HepG2 (cell line): ENCODE measurements around the gene RNASE8. TPM values are rescaled to one million over a fixed set of nuclear protein-coding genes. Genes with fewer than 3 reads are reported as not detected.

Experiments
- ESRRA ChIP-seq: sonication (generic); formaldehyde crosslinking; IDR thresholded peaks from 2 replicates; pipeline ENCODE4 v1.5.1; 2020; ENCODE audit warnings: mild to moderate bottlenecking, low read depth, missing genetic modification reagents
- ETV5 ChIP-seq: IDR thresholded peaks from 2 replicates; pipeline ENCODE4 v1.6.1; 2018; ENCODE audit warnings: missing biosample characterization, missing genetic modification reagents, inconsistent platforms, borderline replicate concordance
- GATAD1 ChIP-seq: IDR thresholded peaks from 2 replicates; pipeline ENCODE4 v1.6.1; 2016; ENCODE audit warnings: missing genetic modification reagents, missing compliant biosample characterization
- HNF1B ChIP-seq: sonication (generic); formaldehyde crosslinking; IDR thresholded peaks from 2 replicates; pipeline ENCODE4 v1.5.1; 2020; ENCODE audit warnings: mild to moderate bottlenecking, moderate library complexity, missing genetic modification reagents
- HNRNPUL1 ChIP-seq: fragments of 200-400 bp; formaldehyde crosslinking; IDR thresholded peaks from 2 replicates; pipeline ENCODE4 v1.6.1; 2017; ENCODE audit warnings: low read depth, mild to moderate bottlenecking, low read length, moderate library complexity
- ISL2 ChIP-seq: sonication (generic); formaldehyde crosslinking; IDR thresholded peaks from 2 replicates; pipeline ENCODE4 v1.5.0; 2020; ENCODE audit warnings: missing genetic modification reagents
- JARID2 ChIP-seq: sonication (generic); formaldehyde crosslinking; IDR thresholded peaks from 2 replicates; pipeline ENCODE4 v1.8.1; 2023; ENCODE audit warnings: missing genetic modification reagents, inconsistent platforms; ENCODE audit not compliant: insufficient replicate concordance
- KDM3A ChIP-seq: IDR thresholded peaks from 2 replicates; pipeline ENCODE4 v1.6.1; 2018; ENCODE audit warnings: low read depth, missing compliant biosample characterization
- NCOA1 ChIP-seq: sonication (generic); formaldehyde crosslinking; IDR thresholded peaks from 2 replicates; pipeline ENCODE4 v1.9.0; 2021; ENCODE audit warnings: missing genetic modification reagents
- NFAT5 ChIP-seq: sonication (generic); formaldehyde crosslinking; IDR thresholded peaks from 2 replicates; pipeline ENCODE4 v1.4.0; 2020; ENCODE audit warnings: missing genetic modification reagents
- NR2F1 ChIP-seq, 2 experiments: fragments of 450-650 bp in 1 of 2; formaldehyde crosslinking in 1 of 2; IDR thresholded peaks; 2 replicates each; pipeline versions ENCODE4 v1.5.0 to v1.6.1; 2016 to 2020; ENCODE audit warnings: mild to moderate bottlenecking in 1 of 2, missing compliant biosample characterization in 1 of 2, missing genetic modification reagents in 1 of 2, moderate library complexity in 1 of 2
- PAF1 ChIP-seq: IDR thresholded peaks from 2 replicates; pipeline ENCODE4 v1.6.1; 2016; ENCODE audit warnings: missing genetic modification reagents, missing compliant biosample characterization
- PHF8 ChIP-seq: sonication (generic); formaldehyde crosslinking; IDR thresholded peaks from 2 replicates; pipeline ENCODE4 v1.5.0; 2020; ENCODE audit warnings: missing genetic modification reagents
- SRSF4 ChIP-seq: fragments of 200-400 bp; formaldehyde crosslinking; IDR thresholded peaks from one replicate; pipeline ENCODE4 v1.6.1; 2018; ENCODE audit warnings: mild to moderate bottlenecking, low read depth, low read length, moderate library complexity; ENCODE audit not compliant: poor library complexity, severe bottlenecking
- TEAD2 ChIP-seq: sonication (generic); formaldehyde crosslinking; IDR thresholded peaks from 2 replicates; pipeline ENCODE4 v1.9.0; 2021; ENCODE audit warnings: missing genetic modification reagents
- ZBTB20 ChIP-seq: sonication (generic); formaldehyde crosslinking; IDR thresholded peaks from 2 replicates; pipeline ENCODE4 v1.8.1; 2023; ENCODE audit warnings: missing genetic modification reagents, low read depth, mild to moderate bottlenecking, borderline replicate concordance
- ZC3H13 ChIP-seq: sonication (generic); formaldehyde crosslinking; IDR thresholded peaks from 2 replicates; pipeline ENCODE4 v1.8.1; 2023; ENCODE audit warnings: mild to moderate bottlenecking, missing genetic modification reagents, moderate library complexity
- ZNF232 ChIP-seq: sonication (generic); formaldehyde crosslinking; IDR thresholded peaks from 2 replicates; pipeline ENCODE4 v1.4.0; 2020; ENCODE audit warnings: missing genetic modification reagents, borderline replicate concordance
- ZNF350 ChIP-seq: sonication (generic); formaldehyde crosslinking; IDR thresholded peaks from 2 replicates; pipeline ENCODE4 v1.4.0; 2020; ENCODE audit warnings: mild to moderate bottlenecking, low read depth, missing genetic modification reagents, borderline replicate concordance
- ZNF530 ChIP-seq: sonication (generic); formaldehyde crosslinking; IDR thresholded peaks from 2 replicates; pipeline ENCODE4 v1.5.0; 2020; ENCODE audit warnings: low read depth, mild to moderate bottlenecking, missing genetic modification reagents
- ZNF572 ChIP-seq: sonication (generic); formaldehyde crosslinking; IDR thresholded peaks from 2 replicates; pipeline ENCODE4 v1.5.1; 2020; ENCODE audit warnings: mild to moderate bottlenecking, missing genetic modification reagents
- ZNF605 ChIP-seq: sonication (generic); formaldehyde crosslinking; IDR thresholded peaks from 2 replicates; pipeline ENCODE4 v1.8.0; 2022; ENCODE audit warnings: mild to moderate bottlenecking, missing genetic modification reagents
- ZNF7 ChIP-seq: IDR thresholded peaks from 2 replicates; pipeline ENCODE4 v1.6.1; 2016; ENCODE audit warnings: missing biosample characterization, missing genetic modification reagents
- ZNF883 ChIP-seq: sonication (generic); formaldehyde crosslinking; IDR thresholded peaks from 2 replicates; pipeline ENCODE4 v1.5.1; 2020; ENCODE audit warnings: mild to moderate bottlenecking, missing genetic modification reagents; ENCODE audit errors: not compliant biosample characterization
- polyA plus RNA-seq, 8 experiments: library from polyadenylated mRNA; depleted of rRNA in 3 of 8; stranded (reverse) in 7 of 8; unstranded in 1 of 8; fragments of >200 nt; fragmentation: Illumina TruSeq in 4 of 8; extraction: Trizol in 4 of 8; gene quantifications; 2 replicates each; pipeline versions ENCODE4 v1.2.1 to v1.2.3, GENCODE V29; 2011 to 2016; ENCODE audit warnings: low read depth in 4 of 8, missing spikeins in 1 of 8, mixed read lengths in 1 of 8; ENCODE audit not compliant: insufficient read depth in 1 of 8
- total RNA-seq, 5 experiments: library from RNA; depleted of rRNA; stranded (reverse); fragments of >200 nt; fragmentation: Illumina TruSeq; extraction: Trizol; gene quantifications; 2 replicates each; pipeline ENCODE4 v1.2.3, GENCODE V29; 2016; ENCODE audit warnings: low read depth in 1 of 5

RNASE8 gene
- total and polyA plus RNA-seq, 2 of the 13 experiments (the other 11 are each of a cell fraction or from before 2014, with no cell fraction given): not detected

DNA sequence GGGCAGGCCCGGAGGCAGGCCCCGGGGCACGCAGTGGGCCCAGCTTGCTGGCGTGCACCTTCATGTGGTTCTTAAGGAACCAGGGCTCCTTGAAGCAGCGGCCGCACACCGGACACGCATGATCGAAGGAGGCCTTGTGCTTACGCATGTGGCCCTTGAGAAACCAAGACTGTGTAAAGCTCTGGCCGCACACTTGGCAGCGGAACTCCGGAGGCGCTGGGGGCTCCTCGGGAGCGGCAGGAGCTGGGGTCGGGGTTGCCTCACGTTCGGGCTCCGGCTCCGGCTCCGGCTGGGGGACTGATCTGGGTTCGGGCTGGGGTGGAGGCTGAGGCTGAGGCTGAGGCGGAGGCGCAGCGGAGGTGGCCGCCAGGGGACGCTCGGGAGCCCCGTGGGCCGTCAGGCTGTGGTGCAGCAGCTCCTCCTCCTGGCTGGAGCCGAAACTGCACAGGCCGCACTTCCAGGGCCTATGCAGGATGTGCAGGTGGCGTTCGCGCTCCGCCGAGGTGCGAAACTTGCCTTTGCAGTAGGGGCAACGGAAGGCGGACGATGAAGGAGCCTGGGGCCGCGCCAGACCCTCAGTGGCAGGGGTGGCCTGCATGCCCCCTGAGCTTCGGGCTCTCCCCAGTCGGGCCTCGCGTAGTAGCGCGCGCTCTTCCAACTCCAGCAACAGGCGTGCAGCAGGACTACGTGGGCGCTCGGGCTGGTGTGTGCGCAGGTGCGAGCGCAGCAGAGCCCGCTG lies 34.8 kb downstream of the RNASE8 start (continued):
- TF ChIP-seq SRSF4: no peak
- peak; percentile 65; the same call in 1 of the 2 replicates for TF ChIP-seq PAF1
- TF ChIP-seq ZNF605: no peak
- TF ChIP-seq KDM3A (CRISPR knock-in tag): peak; percentile 100
- peak; percentile 82; the same call in 1 of the 2 replicates for TF ChIP-seq NCOA1 (CRISPR knock-in tag)
- no peak for TF ChIP-seq ZNF572 (CRISPR knock-in tag)
- no peak for TF ChIP-seq NFAT5 (CRISPR knock-in tag)
- 0 out of 4 replicates have a peak, but pooled peaks of 1 of the 2 experiments have one; percentile 9 for TF ChIP-seq NR2F1 (CRISPR knock-in tag; IDR thresholded peaks at IDR 0.05)
- peak; percentile 56; the same call in 1 of the 2 replicates for TF ChIP-seq HNRNPUL1
- TF ChIP-seq ISL2 (CRISPR knock-in tag): 0 out of 2 replicates have a peak, but pooled peaks have one; percentile 70
- peak; percentile 88 for TF ChIP-seq JARID2 (CRISPR knock-in tag)
- peak; percentile 86 for TF ChIP-seq ZNF350 (CRISPR knock-in tag)
- no peak for TF ChIP-seq ZNF232
- peak; percentile 67; the same call in 1 of the 2 replicates for TF ChIP-seq ETV5 (CRISPR knock-in tag)
- 0 out of 2 replicates have a peak, but pooled peaks have one; percentile 71 for TF ChIP-seq HNF1B (CRISPR knock-in tag)
- TF ChIP-seq GATAD1 (CRISPR knock-in tag): peak; percentile 80
- no peak for TF ChIP-seq ZNF530
- TF ChIP-seq PHF8: peak; percentile 56
- peak; percentile 72 for TF ChIP-seq ZBTB20 (CRISPR knock-in tag)
- peak; percentile 77; the same call in 1 of the 2 replicates for TF ChIP-seq ZC3H13 (CRISPR knock-in tag)
- TF ChIP-seq ZNF7 (CRISPR knock-in tag): no peak
- no peak for TF ChIP-seq TEAD2
- no peak for TF ChIP-seq ESRRA (CRISPR knock-in tag)
- TF ChIP-seq ZNF883: peak; percentile 88
